ENCODE results near the gene PRKCA. TPM values are rescaled to one million over a fixed set of nuclear protein-coding genes. Genes with fewer than 3 reads are reported as not detected.

Gene PRKCA
- total and polyA plus RNA-seq, 4 donors = 3.0 to 14.1 (median 5.4) TPM

DNA sequence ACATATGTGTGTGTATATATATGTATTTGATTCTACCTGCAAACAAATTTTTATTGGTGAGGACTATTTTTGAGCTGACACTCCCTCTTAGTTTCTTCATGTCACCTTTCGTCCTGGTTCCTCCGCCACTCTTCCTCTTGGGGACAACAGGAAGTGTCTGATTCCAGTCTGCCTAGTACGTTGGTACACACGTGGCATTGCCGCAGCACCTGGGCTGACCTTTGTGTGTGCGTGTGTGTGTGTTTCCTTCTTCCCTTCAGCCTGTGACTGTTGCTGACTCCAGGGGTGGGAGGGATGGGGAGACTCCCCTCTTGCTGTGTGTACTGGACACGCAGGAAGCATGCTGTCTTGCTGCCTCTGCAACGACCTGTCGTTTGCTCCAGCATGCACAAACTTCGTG is 503.2 kb downstream of the PRKCA start:
- TF ChIP-seq MAX (IDR thresholded peaks at IDR 0.05) (no peak), EGR1 (IDR thresholded peaks at IDR 0.05; ENCODE audit: low read depth in 2 of 2) (no peak), NR2F2 (IDR thresholded peaks at IDR 0.05) (no peak), RAD21 (IDR thresholded peaks at IDR 0.05) (no peak)
- TF ChIP-seq, protein P1, sequence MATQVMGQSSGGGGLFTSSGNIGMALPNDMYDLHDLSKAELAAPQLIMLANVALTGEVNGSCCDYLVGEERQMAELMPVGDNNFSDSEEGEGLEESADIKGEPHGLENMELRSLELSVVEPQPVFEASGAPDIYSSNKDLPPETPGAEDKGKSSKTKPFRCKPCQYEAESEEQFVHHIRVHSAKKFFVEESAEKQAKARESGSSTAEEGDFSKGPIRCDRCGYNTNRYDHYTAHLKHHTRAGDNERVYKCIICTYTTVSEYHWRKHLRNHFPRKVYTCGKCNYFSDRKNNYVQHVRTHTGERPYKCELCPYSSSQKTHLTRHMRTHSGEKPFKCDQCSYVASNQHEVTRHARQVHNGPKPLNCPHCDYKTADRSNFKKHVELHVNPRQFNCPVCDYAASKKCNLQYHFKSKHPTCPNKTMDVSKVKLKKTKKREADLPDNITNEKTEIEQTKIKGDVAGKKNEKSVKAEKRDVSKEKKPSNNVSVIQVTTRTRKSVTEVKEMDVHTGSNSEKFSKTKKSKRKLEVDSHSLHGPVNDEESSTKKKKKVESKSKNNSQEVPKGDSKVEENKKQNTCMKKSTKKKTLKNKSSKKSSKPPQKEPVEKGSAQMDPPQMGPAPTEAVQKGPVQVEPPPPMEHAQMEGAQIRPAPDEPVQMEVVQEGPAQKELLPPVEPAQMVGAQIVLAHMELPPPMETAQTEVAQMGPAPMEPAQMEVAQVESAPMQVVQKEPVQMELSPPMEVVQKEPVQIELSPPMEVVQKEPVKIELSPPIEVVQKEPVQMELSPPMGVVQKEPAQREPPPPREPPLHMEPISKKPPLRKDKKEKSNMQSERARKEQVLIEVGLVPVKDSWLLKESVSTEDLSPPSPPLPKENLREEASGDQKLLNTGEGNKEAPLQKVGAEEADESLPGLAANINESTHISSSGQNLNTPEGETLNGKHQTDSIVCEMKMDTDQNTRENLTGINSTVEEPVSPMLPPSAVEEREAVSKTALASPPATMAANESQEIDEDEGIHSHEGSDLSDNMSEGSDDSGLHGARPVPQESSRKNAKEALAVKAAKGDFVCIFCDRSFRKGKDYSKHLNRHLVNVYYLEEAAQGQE (IDR thresholded peaks at IDR 0.05) = no peak
- no peak for DNase-seq (ENCODE audit: low spot score)
- WGBS = 77% methylated on average over 10 of the region's 10 CpGs
- H3K4me1 ChIP-seq (ENCODE audit: control insufficient read depth in 4 of 4, insufficient read depth in 4 of 4, low read length in 3 of 4) = no peaks in the 10 kb centered on the region
- no peak overlapping the region for H3K27ac ChIP-seq (ENCODE audit: low read depth in 1 of 2, low read length in 2 of 2)
- peaks cover 0 to 14% (median 2%) of the 10 kb centered on the region in 4 donors for H3K36me3 ChIP-seq (ENCODE audit: control insufficient read depth in 4 of 4, insufficient read depth in 3 of 4, low read depth in 1 of 4, low read length in 3 of 4)
- H3K4me3 ChIP-seq (ENCODE audit: low read depth in 1 of 3, low read length in 3 of 3) = no peak overlapping the region
- no peaks in the 10 kb centered on the region for H3K27me3 ChIP-seq (ENCODE audit: control insufficient read depth in 4 of 4, insufficient read depth in 4 of 4, low read length in 3 of 4)
- H3K9me3 ChIP-seq (ENCODE audit: control insufficient read depth in 4 of 4, low read length in 3 of 4) = no peaks in the 10 kb centered on the region
- H3K9ac ChIP-seq (ENCODE audit: low read depth in 1 of 2, low read length in 2 of 2) = no peak overlapping the region

GRCh38 chr17:66807182-66807581 is 504.8 kb downstream of the PRKCA start:
- Histone ChIP-seq H3K27me3 (ENCODE audit: control insufficient read depth in 4 of 4, insufficient read depth in 4 of 4, low read length in 3 of 4) (no peaks in the 10 kb centered on the region), H3K4me1 (ENCODE audit: control insufficient read depth in 4 of 4, insufficient read depth in 4 of 4, low read length in 3 of 4) (no peaks in the 10 kb centered on the region), H3K36me3 (ENCODE audit: control insufficient read depth in 4 of 4, insufficient read depth in 3 of 4, low read depth in 1 of 4, low read length in 3 of 4) (peaks cover 0 to 11% (median 2%) of the 10 kb centered on the region in 4 donors), H3K27ac (ENCODE audit: low read depth in 1 of 2, low read length in 2 of 2) (no peak overlapping the region), H3K4me3 (ENCODE audit: low read depth in 1 of 3, low read length in 3 of 3) (no peak overlapping the region), H3K9ac (ENCODE audit: low read depth in 1 of 2, low read length in 2 of 2) (no peak overlapping the region), H3K9me3 (ENCODE audit: control insufficient read depth in 4 of 4, low read length in 3 of 4) (no peaks in the 10 kb centered on the region)
- TF ChIP-seq HNF4G (IDR thresholded peaks at IDR 0.05) = no peak
- no peak for TF ChIP-seq TAF1 (conservative IDR thresholded peaks at IDR 0.05)
- TF ChIP-seq RXRA (IDR thresholded peaks at IDR 0.05) = no peak
- TF ChIP-seq, protein P2, sequence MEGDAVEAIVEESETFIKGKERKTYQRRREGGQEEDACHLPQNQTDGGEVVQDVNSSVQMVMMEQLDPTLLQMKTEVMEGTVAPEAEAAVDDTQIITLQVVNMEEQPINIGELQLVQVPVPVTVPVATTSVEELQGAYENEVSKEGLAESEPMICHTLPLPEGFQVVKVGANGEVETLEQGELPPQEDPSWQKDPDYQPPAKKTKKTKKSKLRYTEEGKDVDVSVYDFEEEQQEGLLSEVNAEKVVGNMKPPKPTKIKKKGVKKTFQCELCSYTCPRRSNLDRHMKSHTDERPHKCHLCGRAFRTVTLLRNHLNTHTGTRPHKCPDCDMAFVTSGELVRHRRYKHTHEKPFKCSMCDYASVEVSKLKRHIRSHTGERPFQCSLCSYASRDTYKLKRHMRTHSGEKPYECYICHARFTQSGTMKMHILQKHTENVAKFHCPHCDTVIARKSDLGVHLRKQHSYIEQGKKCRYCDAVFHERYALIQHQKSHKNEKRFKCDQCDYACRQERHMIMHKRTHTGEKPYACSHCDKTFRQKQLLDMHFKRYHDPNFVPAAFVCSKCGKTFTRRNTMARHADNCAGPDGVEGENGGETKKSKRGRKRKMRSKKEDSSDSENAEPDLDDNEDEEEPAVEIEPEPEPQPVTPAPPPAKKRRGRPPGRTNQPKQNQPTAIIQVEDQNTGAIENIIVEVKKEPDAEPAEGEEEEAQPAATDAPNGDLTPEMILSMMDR (IDR thresholded peaks at IDR 0.05; ENCODE audit: low read depth, low read length, missing input control) = no peak
- TF ChIP-seq EGR1 (IDR thresholded peaks at IDR 0.05; ENCODE audit: low read depth in 2 of 2) = no peak
- TF ChIP-seq, protein P1 (IDR thresholded peaks at IDR 0.05) = no peak
- TF ChIP-seq RAD21 (IDR thresholded peaks at IDR 0.05) = no peak
- TF ChIP-seq JUND (IDR thresholded peaks at IDR 0.05) = no peak
- no peak for TF ChIP-seq ATF3 (IDR thresholded peaks at IDR 0.05)
- TF ChIP-seq HNF4A (conservative IDR thresholded peaks at IDR 0.05) = no peak
- TF ChIP-seq YY1 (IDR thresholded peaks at IDR 0.05) = no peak
- no peak for TF ChIP-seq ZBTB33 (IDR thresholded peaks at IDR 0.05)
- no peak for TF ChIP-seq NR2F2 (IDR thresholded peaks at IDR 0.05)
- no peak for TF ChIP-seq FOXA1 (IDR thresholded peaks at IDR 0.05)
- no peak for TF ChIP-seq FOXA2 (IDR thresholded peaks at IDR 0.05)
- TF ChIP-seq MAX (IDR thresholded peaks at IDR 0.05) = no peak
- no peak for TF ChIP-seq GABPA (IDR thresholded peaks at IDR 0.05 in 1 of 2, conservative IDR thresholded peaks at IDR 0.05 in 1 of 2)
- TF ChIP-seq SP1 (IDR thresholded peaks at IDR 0.05) = no peak
- DNase-seq (ENCODE audit: low spot score) = no peak
- WGBS = 84% methylated on average over 10 of the region's 10 CpGs

All from liver (tissue), 9 donors.